ENCODE results near the gene PRR14.
"Not testable (repeated sequence)": the region's sequence is repeated elsewhere in the genome, so short reads cannot be mapped to it uniquely, and the experiment has no call there.

The PRR14 gene

DNA sequence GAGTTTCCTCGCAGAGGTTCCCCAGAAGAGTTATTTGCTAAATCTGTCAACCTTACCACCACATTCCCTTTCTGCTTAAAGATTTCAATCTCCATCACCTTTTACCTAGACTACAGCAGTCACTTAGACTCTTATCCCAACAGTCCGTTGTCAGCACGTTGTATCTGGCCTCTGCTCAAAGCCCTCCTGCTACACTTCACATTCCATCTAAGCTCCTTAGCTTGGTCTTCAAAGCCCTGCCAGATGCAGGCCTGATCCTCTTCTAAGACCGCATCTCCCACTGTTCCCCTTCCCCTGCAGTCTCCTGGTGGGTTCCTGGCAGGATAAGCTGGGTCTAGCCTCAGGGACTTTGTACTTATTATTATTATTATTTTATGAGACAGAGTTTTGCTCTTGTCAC, 37.9 kb downstream of the PRR14 start:
- DNase-seq = no peak

DNA sequence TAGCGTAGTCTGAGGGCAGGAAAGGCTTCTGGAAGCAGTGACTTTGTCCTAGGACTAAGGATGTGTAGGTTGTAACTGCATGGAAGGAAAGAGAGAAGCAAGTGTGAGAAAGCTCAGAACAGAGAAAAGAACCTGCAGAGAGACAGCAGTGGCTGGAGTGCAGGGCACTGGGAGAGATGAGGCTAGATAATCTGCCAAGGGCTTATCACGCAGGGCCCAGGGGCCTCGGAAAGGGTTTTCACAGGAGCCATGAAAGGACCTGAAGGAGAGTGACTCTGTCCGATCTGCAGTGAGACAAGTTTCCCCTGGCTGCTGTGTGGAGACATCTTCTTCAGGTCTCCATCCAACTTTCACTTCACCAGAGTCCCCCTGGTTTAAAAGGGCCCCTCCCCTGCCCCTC, 41.1 kb downstream of the PRR14 start:
- DNase-seq = no peak

DNA sequence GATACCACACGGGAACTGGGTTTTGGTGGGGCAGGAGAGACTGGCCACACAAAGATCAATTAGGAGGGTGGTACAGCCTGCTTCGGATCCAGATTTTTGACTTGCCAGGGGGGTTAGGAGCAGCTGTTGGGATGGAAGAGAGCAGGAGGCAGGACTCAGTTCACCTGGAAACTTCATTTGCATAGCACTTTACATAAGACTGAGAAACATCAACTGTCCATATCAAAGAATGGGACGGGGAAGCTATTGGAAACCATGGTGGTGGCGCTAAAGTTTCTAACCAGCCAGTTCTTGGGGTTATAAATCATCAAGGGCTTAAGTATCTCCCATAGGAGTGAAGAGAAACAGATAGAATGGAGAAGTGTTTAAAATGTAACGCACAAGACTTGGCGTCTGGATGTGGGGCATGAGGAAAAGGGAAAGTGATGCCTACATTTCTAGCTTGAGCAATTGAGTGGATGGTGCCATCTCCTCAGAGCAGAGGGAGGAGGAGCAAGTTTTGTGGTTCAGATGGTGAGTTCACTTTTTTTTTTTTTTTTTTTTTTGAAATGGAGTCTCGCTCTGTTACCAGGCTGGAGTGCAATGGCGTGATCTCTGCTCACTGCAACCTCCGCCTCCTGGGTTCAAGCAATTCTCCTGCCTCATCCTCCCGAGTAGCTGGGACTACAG, 41.8 kb downstream of the PRR14 start:
- DNase-seq = no peak

DNA sequence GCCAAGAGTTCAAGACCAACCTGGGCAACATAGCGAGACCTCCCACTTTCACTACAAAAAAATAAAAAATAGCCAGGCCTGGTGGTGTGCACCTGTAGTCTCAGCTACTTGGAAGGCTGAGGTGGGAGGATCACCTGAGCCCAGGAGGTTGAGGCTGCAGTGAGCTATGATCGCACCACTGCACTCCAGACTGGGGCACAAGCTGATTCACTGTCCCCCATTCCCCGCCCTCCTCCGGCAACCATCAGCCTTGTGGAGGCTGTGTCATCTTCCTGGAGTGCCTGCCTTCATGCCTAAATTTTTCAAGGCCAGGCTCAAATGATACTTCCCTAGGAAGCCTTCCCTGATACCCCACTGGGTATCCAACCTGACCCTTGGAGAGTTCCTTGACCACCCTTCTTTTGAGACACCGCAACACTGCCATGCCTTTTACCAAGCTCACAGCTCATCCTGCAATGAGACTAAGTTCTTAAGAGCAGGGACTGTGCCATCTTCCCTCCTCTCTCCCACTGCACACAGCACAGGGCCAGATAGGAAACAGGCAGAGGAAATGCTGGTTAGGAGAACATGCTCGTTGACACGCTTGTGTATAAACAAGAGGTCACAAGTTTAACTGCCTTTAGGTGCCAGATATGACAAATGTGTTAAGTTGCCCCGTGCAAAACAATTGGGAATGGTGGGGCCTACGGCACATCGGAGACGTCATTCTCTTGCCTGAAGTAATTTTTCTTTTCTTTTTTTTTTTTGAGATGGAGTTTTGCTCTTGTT, 44.4 kb downstream of the PRR14 start:
- DNase-seq = no peak

DNA sequence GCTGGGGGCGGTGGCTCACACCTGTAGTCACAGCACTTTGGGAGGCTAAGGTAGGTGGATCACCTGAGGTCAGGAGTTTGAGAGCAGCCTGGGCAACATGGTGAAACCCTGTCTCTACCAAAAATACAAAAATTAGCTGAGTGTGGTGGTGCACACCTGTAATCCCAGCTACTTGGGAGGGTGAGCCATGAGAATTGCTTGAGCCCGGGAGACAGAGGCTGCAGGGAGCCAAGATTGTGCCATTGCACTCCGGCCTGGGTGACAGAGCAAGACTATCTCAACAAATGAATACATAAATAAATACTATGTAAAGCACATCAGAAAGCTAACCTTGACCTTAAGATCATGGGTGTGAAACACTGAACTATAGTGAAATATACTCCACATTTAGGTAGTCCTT, 45.9 kb downstream of the PRR14 start:
- not testable (repeated sequence) for DNase-seq

DNA sequence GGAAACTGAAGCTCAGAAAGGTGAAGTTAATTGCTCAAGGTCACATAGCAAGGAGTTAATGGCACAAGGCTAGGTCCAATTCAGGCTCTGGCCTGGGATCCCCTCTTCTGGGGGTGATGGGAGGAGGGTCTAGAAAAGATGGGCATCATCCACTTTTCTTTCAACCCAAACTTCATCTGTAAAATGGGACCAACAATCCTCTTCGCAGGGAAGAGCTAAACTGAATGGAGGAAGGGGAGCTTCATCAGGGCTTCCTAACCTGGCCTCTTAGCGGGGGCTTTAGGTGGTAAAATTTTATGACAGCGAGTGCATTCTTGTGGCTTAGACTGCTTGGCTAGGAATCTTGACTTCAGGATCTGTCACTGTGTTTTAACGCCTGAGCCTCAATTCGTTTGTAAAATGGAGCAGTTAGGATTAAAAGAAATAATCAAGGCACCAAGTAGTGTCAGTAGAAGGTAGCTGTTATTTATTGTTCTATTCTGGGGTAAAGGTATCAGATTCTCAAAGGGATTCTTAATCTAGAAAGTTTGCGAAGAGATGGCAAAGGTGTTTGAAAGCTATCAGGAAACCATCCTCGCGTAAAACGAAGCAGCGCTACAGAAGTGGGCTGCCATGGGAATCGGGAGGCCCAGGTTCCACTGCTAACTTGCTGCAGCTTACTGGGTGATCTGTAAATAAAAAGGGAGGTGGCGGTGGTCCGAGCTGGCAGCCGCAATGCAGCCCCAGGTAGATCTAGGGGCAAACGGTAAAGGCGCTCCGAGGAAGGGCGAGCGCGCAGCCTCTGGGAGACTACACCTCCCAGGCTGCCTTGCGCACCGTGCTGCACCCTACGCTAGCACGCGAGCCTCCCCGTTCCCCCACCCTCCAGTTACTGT, 46.7 kb downstream of the PRR14 start:
- peak in 26 of 56 donors; percentile 88 to 99 (median 97) for DNase-seq

DNA sequence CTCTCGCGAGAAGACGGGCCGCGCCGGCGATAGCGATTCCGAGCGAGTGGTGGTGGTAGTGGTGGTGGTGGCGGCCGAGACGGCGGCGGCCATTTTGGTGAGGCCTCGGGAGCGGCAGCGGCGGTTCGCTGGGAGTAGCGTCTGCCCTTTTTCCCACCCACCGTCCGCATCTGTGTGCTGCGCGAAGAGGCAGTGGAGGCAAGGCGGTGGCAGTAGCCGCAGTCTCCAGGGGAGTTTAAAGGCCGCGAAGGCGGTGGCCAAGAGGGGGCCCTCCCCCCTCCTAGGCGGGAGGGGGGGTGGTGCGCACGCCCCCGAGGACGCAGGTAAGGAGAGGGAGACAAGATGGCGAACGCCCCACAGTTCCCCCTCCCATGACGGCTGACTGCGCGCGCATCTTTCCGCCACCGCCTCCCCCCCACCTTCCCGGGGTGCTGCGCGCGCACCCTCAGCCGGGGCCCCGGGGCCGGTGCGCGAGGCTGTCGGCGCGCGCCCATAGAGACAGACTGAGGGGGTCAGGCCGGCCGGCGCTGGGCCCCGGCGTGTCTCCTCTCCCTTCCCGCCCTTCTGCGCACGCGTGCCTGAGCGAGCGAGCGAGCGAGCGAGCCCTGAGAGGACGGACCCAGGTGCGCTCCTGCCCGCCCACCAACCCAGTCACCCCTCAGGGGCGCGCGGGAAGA, 47.5 kb downstream of the PRR14 start:
- peak in 55 of 56 donors; percentile 62 to 99 (median 90) for DNase-seq

DNA sequence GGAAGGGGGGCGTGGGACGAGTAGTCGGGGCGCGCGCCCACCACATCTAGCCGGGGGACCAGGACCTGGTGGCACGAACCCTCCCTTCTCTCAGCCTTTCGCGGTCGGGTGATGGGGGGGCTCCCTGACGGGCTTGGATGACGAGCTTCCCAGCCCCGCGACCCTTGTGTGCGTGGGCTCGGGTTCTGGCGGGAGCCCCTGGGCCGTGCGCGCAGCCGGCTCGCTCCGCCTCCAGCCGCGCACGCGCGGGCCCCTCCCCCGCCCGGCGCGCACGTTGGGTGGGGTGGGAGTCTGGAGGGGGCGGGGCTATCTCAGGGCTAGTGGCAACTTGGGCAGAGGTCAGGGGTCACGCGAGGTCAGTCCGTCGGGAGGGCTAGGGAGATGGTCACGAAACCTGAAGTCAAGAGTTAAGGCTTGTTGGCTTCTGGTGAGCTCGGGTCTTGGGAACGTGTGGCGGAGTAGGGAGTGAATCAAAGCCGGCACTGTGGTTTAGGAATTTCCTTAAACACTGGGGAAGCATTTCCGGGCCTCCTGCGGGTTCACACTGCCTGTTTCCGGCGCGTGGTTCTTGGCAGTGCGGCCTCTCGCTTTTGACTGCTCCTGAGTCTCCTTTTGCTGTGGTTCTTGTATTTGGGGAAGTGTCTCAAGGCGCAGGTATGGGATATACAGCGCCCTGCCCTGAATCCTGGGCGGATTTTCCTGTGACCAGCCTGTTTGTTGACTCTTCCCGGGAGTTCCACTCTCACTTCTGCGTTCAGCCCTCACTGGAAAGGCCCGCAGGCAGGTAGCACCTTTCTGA, 48.3 kb downstream of the PRR14 start, which contains the start of gene SRCAP:
Gene SRCAP (plus strand): TSS at position 356 of the 799 bp plus-strand sequence. CDS start 1,654 bp downstream, outside the sequence.
- DNase-seq = peak in 55 of 56 donors; percentile 30 to 88 (median 74)

DNA sequence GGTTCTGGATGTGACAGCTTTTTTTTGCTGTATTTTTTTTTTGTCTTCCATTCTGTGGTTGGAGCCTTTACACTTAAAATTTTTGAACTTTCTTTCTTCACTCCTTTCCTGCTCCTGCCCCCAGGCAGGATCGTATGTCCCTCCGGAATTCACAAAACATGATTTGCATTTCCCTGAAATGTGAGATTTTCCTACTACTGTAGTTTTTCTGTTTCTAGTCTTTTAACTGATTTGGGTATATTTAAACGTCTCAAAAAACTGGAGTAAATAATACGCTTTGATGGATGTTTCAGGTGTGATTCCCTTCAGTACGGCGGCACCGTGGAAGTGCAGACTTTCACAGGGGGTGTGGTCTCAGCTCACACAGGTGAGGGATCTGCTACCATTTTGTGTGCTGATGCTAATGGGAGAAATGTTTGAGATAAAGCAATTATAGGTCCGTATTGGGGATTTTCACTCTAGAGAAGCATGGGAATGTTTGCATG, 48.9 kb downstream of the PRR14 start:
- DNase-seq = no peak

DNA sequence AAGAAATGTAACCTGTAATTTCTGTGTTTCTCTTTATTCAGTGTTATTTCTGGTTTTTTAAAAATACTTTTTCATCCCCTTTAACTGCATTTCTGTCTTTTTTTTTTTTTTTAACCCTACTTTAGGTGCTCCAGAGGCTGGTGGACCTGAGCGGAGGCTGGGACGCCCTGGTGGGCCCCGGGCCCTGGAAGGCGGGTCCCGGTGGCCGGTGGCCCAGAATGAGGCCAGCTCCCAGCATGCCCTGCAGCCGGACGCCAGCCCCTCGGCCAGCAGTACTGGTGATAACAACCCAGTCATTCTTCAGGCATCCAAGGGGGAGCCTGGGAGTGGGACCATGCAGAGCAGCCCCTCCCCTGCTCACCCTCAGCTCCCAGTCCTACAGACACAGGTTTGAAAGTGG, 49.7 kb downstream of the PRR14 start:
- DNase-seq = peak in 2 of 56 donors; percentile 2 to 10

DNA sequence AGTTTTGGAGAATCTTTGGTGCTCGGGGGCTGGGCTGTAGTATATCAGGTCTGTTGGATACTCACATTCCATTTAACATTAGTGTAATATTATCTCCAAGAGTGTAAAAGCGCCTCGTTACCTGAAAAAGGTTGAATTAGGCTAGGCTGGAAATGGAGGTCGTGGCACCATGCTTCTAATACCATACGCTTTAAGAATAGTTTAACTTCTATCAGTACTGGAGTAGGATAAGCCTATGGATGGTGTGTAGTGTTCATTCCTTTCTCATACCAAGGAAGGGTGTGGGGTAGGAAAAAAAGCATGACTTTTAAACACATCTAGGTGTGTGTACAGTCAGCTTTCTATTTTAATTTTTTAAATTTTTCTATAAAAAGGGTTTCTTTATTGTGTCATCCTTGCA, 50.2 kb downstream of the PRR14 start:
- DNase-seq = no peak

DNA sequence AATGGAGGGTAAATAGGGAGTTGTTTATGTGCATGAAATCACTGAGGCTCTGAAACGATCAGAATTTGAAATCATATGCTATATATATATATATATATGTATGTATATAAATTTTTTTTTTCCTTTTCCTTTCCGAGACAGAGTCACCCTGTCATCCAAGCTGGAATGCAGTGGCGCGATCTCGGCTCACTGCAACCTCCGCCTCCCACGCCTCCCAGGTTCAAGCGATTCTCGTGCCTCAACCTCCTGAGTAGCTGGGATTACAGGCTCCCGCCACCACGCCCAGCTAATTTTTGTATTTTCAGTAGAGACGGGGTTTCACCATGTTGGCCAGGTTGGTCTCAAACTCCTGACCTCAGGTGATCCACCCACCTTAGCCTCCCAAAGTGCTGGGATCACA, 52.3 kb downstream of the PRR14 start:
- DNase-seq = not testable (repeated sequence)

DNA sequence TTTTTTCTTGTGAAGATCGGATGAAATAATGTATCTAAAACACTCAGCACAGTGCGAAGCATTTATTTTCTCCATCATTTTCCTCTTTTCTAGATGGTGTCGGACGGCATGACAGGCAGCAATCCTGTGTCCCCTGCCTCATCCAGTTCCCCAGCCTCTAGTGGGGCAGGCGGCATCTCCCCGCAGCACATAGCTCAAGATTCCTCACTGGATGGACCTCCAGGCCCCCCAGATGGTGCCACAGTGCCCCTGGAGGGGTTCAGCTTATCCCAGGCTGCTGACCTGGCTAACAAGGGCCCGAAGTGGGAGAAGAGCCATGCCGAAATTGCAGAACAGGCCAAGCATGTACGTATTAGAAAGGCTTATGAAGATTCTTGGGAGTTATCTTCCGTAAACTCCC, 53.2 kb downstream of the PRR14 start:
- no peak for DNase-seq

All from amygdala (tissue), 56 donors.